Measurements from ENCODE around the gene OR5B2.

DNA sequence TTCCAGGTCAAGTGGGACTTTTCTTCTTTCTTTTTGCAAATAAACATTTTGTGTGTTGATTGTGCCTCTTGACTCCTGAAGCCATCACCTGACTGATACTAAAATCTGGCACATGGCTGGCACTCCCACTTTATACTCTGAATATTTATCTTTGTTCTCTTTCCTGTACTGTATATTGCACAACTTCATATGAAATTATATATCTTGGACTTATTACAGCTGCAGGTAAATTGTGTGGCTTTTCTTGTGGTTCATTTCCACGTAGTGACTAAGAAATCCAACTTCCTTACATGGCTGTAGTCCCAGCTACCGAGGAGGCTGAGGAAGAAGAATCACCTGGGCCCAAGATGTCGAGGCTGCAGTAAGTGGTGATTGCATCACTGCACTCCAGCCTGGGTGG, 37.8 kb upstream of the OR5B2 start:
- no peak for TF ChIP-seq ZNF155 (tag by site-specific recombination; IDR thresholded peaks at IDR 0.05)
- TF ChIP-seq GLIS1 (tag by site-specific recombination; IDR thresholded peaks at IDR 0.05): no peak
